ENCODE results near the gene ANKH.
A peak's percentile ranks its signal among the peaks of the same experiment; 100 is the strongest.

The ANKH gene

GRCh38 chr5:14729448-14730385 is 141.9 kb downstream of the ANKH start:
- DNase-seq, result no peak

- no peak for DNase-seq
Measured at GRCh38 chr5:14728459-14728938, 143.1 kb downstream of the ANKH start.

DNA sequence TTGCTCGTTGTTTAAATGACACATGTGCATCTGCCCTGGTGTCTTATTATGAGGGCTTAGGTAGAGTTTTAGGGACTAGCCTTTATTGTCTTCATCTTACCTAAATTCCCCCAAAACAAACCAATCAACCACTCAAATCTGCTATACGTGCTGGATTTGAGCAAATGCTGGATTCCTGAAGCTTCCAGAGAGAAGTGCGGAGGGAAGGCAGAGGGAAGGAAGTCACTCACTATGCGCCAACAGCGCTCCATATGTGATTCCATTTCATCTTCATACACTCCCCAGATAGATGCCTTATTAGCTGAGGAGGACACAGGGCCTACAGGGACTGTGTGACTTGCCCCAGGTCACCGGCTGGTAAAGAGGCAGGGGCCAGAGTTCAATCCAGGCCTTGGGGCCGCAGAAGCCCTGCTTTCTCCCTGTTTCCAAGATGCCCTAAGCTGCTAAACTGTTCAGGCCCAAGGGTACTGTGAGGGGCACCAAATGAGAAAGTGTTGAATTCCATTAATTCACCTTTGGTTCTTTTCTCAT is 143.6 kb downstream of the ANKH start:
- no peak for DNase-seq

GRCh38 chr5:14727428-14727865 is 144.1 kb downstream of the ANKH start:
- DNase-seq, result peak; percentile 61 to 74

DNA sequence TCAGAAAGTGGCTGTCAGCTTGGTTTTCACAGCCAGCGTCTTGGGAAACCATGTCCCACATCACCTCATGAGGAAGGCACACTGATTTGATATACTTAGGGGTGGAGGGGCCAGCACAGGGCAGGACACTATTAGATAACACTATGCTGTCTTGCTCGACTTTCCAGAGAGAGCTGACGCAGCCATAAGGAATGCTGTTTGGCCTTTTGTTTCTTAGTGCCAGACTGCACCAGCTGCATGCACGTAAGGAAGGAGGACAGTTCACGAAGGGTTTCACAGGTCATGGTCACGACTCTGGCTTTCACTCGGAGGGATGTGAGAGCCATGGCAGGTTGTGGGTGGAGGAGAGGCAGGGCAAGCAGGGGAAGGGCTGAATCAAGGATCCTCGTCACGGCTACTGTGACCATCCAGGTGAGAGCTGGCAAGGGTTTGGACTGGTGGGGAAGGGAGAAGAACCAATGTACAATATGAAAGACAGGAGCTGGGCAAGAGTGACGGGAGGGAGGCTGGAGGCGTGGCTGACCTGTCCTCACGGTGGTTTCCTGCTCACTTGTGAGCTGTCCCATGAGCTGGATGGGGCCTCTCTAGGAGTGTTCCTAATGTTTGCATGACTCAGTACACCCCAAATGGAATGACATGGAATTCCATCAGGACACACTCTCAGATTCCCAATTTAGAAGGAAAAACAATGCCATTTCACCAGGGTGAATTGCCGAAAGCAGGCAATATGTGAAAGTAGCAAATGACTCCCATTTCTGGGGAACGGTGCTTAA is 145.3 kb downstream of the ANKH start:
- no peak for DNase-seq

GRCh38 chr5:14724633-14725032 is 146.9 kb downstream of the ANKH start:
- DNase-seq, result no peak

DNA sequence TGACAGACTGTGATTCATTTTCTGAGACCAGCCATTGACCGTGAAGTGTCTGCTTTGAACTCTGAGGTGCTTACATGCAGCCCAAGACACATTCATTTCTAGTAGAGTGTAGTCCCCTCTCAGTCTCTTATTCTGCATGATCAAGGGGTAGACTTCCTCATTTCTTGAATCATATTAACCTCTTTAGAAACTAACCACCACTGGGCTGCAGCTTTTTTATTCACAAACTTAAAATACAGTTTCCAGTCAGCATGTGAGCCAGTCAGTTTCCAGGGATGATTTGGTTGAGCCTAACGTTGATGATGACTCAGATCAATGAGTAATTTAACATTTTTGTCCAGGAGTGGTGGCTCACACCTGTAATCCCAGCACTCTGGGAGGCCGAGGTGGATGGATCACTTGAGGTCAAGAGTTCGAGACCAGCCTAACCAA is 147.9 kb downstream of the ANKH start:
- no peak for DNase-seq

DNA sequence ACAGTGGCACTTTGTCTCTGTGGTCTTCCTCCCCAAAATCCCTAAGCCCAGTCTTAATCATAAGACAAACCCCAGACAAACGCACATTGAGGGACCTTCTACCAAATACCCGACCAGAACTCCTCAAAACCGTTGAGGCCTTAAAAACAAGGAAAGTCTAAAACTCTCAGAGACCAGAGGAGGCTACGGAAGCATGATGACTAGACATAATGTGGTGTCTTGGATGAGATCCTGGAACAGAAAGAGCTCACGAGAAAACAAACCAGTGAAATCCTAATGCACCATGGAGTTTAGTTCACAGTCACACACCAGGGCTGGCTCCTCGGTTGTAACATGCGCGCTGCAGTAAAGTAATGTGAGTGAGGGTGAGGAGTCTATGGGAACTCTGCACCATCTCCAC is 148.7 kb downstream of the ANKH start:
- no peak for DNase-seq

- DNase-seq, result no peak
Measured at GRCh38 chr5:14721990-14722656, 149.5 kb downstream of the ANKH start.

DNA sequence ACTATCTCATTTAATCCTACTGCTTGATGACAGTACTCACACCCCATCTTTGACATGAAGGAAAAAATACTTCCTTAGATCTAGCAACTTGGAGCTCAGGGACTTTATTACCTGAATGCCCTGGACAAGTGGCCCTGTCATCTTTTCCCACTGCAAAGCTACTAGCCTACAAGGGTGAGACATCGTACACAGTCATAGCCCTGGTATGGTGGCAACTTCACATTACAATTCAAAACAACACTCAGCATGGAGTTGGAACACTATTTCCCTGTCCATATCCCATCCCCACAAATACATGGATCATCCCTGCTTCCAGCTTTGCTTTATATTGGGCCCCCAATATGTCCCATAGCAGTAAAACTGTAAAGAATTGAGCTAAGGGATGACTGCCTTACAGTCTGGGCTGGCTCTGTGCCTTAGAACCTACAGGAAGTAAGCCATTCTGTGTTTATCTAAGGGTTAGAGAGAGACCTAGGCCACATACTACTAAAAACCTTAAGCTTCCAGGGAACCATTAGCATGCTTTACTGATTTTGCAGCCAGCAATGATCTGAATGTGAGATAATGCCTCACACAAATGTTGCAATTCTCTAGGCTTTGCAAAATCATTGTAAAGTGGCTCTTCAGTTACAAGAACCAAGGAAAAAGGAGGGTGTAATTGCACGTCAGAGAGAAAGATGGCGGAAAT is 151.2 kb downstream of the ANKH start:
- no peak for DNase-seq

GRCh38 chr5:14718778-14719177 is 152.8 kb downstream of the ANKH start:
- DNase-seq, result no peak

DNA sequence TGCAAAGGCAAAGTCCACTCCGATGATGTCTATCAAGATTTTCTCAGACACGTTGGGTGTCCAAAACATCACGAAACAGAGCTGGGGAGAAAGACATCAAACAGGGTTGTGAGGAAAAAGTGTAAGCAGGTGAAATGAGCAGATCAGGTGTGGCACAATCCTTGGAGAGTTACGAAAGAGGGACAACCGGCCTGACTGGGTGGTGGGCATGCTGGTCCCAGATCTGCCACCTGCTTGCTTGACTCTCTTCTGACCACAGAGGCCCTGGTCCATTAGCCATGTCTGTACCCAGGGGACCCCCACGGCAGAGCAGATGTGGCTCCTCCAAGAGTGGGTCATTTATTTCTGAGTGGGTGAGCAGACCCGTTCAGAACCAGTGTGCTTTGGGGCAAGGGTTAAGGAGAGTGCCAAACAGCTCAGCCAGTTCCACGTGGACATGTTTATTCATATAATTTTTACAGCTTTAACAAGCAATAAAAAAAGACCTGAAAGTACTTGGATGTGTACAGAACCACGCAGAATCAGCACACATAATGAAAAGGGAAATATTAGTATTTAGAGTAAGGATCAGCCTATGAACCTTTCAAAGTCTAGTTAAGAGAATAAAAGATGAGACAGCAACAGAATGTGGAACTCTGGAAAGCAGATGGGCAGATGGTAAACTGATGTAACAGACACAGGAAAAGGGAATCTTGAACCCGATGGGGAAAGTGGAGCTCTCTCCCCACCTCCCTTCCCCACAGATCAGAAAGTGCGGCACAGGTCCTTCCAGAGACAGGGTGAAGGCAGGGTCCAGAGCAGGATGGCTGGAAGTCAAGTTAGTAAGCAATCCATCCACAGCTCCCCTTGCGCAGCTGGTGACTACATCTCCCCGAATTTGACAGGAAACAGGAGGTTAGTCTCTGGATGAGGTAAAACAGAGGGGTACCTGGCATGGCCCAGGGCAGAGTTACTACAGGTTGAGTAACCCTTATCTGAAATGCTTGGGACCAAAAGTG is 154.5 kb downstream of the ANKH start:
- no peak for DNase-seq

GRCh38 chr5:14715481-14715880 is 156.1 kb downstream of the ANKH start:
- no peak for DNase-seq

DNA sequence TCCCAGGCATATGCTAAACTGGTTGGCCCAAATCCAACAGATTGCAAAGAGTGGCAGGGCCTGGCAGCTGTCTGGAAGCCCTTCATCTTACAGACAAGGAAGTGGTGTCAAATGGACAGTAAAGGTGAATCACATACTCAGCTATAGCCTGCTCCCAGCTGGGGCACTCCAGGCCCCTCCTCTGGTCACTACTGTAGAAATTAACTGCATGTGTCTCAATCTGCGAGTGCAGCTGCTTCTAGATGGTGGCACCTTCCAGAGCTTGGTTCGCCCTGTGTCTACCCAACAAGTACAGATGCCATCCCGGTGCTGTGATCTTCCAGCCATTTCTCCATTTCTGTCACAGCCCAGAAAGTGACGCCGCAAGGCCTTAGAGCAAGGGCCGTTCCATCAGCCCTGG is 156.9 kb downstream of the ANKH start:
- DNase-seq, result no peak

DNA sequence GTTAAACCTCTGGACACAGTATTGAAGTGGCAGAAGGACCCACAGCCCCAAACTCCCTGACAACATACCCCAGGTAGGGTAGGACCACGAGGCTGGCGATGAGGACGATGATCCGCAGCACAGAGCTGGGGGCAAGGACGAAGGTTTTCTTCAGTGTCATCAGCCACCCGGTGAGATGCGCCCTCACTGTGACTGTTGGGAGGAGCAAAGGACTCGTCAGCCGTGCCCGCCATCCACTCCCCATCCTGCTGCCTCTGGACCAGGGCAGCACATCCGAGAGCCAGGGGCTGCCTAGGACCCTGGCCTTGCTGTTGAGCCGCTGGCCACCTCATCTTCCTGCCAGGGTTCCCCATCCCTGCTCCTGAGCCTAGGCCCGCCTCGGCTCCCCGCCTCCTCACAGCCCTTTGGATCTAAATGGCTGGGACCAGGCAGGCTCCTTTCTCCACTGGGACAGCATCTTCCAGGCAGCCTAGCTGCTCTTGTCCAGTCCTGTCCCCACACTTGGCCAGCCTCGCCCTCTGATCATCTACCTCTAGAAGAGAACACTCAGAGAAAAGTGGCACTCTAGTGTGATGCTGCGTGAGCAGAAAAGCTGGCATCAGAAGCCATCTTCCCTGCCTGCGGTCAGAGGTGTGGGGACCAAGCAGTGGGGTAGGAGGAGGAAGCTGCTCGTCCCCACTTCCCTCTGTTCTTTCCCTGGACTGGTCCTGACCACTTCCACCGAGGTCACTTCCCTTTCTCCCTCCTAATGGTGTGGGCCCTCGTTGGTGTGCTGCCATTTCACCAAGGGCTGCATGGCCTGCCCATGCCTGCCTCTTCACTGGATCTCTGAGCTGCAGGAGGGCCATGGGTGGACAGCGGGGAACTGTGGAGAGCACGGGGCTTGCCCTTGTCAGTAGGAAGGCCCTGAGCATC is 157.8 kb downstream of the ANKH start:
- no peak for DNase-seq

DNA sequence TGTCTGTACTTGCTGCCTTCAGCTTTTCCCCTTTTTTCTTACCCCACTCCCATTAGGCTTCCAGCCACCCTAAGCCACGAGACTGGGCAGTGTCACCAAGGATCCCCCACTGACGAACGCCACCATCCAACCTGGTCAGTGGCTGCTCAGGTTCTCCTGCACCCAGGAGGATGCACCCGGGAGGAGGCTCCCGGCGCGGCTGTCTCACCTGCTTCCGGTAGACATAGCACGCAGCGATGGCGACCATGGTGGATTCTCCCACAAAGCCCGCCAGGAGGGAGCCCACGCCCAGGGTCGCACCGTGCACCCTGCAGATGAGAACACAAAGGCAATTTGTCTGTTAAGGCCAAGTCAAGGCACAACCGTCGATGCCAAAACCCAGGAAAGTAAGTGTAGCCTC is 158.9 kb downstream of the ANKH start:
- no peak for DNase-seq

GRCh38 chr5:14712131-14712530 is 159.4 kb downstream of the ANKH start:
- DNase-seq, result no peak

DNA sequence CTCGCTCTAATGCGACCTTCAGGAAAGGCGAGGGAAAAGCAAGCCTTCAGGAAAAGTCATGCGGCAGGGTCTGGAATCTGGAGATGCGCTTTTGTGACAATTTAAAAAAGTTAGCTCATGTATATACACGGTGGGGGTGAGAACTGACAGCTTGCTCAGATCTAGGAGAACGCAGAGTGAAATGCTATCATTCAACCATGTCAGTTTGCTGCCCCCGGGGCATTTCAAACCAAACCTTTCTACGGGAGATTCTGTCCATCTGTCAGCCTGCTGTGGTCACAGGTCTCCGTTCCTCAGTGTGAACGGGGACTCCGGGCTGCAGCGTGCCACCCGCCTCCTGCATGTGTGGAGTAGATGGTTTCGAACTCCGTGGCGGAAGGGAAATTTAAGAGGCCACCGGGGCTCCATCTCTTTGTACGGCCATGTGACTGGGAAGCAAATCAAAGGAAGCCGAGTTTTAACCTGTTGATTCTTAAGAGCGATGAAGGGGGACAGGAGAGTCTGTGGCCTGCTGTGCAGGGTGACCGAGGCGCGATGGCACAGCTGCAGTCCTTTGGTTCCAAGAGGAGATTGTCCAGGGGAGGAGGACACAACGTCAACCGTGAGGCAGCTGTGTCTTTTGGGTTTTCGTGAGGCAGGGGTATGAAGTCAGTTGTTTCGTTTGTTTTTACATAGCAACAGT is 161.1 kb downstream of the ANKH start:
- no peak for DNase-seq

DNA sequence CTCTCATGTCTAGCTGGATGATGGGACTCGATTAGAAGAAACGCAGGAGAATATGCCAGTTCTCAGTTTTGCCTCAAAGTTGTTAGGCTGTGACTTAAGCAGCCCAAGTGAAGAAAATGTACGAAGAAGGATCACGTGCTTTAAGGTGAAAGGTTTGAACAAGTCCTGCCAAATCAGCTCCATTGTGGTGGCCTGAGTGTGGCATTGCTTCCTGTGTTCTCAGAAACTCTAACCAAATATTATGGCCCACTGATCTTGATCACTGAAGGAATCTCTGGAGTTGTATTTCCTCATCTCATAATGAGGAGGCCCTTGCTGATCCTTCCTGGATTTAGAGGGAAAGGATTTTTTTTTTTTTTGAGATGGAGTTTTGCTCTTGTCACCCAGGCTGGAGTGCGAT is 163.0 kb downstream of the ANKH start:
- DNase-seq, result no peak
